ENCODE data around the gene TPX2.

Gene TPX2

DNA sequence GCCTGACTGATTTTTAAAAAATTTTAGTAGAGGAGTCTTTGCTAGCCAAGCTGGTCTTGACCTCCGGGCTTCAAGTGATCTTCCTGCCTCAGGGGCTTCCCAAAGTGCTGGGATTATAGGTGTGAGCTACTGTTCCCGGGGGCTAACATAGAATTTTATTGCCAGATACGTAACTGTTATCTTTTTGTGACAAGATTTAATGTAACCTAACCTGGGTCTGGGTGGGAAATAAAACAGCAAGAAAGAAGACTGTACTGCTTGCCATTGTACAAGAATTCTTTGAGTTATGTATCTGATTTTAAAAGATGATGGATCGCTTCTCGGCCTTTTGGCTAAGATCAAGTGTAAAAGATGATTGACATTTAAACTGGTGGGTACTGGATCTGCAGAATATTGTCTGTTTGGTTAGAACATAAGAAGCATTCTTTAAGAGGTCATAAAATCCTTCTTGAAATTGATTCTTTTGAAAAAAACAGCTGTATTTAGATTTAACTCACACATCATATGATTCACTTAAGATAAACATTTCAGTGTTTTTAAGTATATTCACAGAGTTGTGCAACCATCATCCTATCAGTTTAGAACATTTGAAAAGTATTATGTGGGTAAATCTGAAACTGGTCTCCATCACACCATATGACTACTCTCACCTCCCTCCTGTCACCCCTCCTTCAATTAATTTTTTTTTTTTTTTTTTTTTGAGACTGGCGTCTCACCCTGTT, 21.6 kb downstream of the TPX2 start:
- no peak for DNase-seq (ENCODE audit: low spot score)

DNA sequence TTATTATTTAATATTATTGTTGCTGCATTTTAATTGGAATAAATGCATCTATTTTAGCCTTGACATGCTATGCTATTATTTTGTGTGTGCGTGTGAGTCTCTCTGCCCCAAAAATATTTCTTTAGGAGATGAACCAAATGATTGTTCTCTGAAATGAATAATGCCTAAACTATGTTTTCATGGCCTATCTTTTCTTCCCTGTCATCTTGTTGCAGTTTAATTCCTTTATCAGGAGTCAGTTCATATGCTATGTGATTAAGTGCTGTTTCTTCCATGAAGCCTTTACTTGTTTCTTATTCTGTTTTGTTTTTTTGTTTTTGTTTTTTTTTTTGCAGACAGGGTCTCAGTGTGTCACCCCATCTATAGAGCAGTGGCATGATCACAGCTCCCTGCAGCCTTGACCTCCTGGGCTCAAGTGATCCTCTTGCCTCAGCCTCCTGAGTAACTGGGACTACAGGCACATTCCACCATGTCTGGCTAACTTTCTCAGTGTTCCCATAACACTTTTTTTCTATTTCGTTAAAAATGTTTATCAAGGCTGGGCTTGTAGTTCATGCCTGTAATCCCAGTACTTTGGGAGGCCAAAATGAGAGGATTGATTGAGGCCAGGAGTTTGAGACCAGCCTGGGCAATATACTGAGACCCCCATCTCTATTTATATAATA, 25.7 kb downstream of the TPX2 start:
- no peak for DNase-seq (ENCODE audit: low spot score)

DNA sequence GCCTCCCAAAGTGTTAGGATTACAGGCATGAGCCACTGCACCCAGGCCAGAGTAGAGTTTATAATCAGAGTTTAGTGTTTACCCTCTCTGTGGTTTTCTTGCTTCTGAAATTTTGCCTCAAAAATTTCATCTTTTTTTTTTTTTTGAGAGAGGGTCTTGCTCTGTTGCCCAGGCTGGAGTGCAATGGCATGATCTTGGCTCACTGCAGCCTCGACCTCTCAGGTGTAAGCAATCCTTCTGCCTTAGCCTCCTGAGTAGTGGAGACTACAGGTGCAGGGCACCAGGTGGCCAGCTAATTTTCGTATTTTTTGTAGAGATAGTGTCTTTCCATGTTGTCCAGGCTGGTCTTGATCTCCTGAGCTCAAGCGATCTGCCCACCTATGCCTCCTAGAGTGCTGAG, 28.7 kb downstream of the TPX2 start:
- DNase-seq (ENCODE audit: low spot score) = no peak

DNA sequence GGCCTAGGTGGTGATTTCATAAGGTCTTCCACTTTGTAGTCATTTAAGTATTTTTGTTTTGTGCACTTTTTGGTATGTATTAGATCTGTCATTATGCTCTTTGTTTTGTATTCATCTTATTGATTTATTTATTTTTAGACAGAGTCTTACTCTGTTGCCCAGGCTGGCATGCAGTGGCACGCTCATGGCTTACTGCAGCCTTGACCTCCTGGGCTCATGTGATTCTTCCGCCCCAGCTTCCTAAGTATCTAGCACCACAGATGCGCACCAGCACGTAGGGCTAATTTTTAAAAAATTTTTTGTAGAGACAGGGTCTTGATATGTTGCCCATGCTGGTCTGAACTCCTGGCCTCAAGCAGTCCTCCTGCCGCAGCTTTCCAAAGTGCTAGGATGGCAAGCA, 30.6 kb downstream of the TPX2 start:
- no peak for DNase-seq (ENCODE audit: low spot score)

DNA sequence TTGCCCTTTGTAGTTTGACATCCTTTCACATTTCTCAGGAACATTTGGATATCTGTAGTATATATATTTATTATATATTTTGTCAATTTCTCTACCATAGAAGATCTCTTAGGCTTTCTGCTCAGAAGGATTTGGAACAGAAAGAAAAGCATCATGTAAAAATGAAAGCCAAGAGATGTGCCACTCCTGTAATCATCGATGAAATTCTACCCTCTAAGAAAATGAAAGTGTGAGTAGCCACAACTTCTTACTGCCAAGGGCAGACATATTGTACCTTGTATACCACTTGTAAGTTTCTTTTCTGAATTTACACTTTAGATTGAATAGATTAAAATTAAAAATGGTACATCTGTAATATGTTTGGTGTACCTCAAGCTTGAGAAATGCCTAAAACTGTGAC, 31.2 kb downstream of the TPX2 start:
- DNase-seq (ENCODE audit: low spot score) = no peak

DNA sequence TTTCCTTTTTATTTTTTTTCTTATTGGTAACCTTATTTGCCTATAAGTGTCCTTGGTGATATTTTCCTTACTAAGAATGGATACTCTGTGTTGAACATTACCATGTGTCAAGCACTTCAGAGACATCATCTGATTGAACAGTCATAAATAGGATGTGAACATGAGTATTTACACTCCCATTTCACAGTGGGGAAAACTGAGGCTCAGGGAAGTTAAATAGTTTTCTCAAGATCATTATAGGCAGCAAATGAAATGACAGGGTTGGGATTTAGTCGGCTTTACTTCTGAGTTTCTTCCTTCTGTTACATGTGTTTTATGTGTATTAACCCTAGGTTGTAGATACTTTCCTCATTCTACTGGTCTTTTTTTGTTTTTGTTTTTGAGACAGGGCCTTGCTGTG, 35.3 kb downstream of the TPX2 start:
- DNase-seq (ENCODE audit: low spot score) = no peak

DNA sequence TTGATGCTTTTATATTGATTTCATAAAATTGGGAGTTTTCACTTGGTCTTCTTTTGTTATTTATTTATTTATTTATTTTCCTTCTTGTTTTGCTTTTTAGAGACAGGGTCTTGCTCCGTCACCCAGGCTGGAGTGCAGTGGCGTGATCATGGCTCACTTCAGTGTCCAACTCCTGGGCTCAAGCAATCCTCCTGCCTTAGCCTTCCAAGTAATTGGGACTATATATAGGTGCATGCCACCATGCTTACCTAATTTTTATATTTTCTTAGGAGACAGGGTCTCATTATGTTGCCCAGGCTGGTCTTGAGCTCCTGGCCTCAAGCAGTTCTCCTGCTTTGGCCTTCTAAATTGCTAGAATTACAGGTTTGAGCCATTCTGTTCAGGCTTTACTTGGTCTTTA, 41.7 kb downstream of the TPX2 start:
- no peak for DNase-seq (ENCODE audit: low spot score)

DNA sequence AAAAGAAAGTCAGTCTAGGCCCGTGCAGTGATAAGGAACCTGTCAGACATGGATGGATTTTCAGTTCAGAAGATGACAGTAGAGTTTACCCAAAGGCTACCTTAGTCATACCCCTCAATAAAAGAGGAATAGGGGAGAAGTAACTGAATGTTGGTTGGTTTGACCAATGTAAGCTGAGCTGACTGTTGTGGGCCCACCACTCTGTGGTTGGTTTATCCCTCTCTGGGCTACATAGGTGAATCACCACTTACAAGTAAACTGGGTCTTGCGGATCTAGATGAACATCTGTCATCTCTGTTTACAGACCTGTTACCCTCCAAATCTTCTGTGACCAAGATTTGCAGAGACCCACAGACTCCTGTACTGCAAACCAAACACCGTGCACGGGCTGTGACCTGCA, 42.9 kb downstream of the TPX2 start:
- no peak for DNase-seq (ENCODE audit: low spot score)

DNA sequence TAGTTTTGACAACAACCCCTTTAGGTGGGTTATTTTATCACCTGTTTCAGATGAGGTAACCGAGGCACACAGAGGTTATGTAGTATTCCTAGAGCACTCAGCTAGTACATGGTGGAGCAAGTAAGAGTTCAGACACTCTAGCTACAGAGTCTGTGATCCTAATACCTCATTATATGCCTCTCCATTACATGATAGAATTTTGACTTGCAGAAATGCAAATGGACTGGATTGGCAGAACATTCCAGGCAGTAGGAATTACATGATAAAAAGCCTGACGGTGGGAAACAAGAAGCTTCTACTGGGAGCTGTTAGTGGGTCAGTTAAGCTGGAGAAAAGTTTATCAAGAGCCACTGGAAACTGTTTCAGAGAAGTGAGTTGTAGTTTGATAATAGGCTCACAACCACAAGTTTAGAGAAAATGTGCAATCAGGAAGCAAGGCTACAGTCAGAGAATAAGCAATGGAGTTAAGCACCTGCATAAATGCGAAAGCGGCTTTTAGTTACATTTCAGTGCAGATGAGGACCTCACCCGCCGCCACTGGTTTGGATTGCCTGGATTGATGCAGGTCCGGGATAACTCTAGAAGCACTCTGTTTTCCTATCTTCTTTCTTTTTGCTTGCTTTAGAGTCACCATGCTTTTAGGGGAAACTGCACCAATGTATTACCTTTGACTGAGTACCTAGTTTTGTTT, 45.4 kb downstream of the TPX2 start:
- no peak for DNase-seq (ENCODE audit: low spot score)

DNA sequence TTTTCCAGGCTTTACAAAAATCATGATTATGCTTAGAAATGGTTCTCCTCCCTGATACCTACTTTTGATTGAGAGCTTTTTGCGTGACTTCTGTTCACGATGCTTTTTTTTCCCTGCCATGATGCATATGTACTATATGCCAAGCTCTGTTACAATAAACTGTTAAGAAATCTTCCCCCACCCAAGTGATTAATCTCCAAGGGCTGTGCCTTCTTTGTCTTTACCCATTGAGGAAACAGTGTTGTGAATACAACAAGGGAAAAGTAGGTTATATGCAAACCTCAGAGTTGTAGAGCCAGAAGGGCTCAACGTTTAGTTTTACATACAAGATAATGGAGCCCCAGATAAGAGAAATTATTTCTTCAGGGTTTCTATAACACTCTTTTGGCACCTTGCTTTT, 46.0 kb downstream of the TPX2 start:
- DNase-seq (ENCODE audit: low spot score) = no peak

DNA sequence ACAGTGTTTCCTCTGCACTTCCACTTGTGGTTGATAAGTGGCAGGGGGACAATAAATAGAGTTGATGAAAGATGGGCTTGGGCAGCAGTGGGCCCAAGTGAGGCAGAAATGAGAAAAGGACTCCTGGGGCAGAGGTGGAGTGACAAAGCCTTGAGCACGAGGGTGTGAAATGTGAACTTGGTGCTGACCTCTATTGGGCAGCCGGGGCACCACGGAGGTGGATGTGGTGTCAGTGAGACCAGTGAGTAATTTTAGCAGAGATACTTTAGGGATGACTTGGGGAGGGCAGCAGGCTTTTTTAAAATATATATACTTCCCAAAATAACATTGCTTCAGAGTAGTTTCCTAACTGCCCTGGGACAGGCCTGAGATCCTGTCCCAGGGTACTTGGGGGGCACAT, 49.5 kb downstream of the TPX2 start:
- DNase-seq (ENCODE audit: low spot score) = no peak

DNA sequence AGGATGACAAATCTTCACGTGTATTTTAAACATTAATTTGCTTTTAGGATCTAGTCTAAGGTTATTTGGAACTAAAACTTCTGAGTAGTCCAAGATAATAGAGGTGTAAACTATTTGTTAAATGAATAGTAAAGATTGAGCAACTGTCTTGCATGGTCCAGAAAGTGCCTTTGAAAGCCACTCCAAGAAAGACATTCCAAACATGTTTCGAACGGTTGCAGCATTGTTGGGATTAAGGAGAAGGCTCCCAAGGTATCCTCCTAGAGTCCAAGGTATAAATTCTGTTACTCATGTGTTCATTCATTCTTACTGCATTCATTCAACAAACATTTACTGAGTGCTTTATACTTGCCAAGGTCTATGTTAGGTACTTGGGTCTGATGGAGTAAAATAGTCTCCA, 51.3 kb downstream of the TPX2 start:
- no peak for DNase-seq (ENCODE audit: low spot score)

DNA sequence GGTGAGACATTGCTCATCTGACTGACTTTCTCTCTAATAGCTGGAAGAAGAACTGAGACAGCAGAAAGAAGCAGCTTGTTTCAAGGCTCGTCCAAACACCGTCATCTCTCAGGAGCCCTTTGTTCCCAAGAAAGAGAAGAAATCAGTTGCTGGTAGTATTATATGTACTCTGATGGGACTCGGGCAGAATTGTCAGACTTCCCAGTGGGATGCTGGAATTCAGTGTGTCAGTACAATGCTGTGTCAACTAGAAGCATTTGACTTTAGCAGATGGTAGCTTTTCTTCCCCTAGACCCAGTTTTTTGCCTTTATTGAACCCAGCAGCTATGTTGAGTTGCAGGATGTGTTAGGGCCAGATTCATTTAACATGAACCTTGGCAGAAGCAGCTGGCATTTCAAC, 58.3 kb downstream of the TPX2 start:
- DNase-seq (ENCODE audit: low spot score) = no peak

DNA sequence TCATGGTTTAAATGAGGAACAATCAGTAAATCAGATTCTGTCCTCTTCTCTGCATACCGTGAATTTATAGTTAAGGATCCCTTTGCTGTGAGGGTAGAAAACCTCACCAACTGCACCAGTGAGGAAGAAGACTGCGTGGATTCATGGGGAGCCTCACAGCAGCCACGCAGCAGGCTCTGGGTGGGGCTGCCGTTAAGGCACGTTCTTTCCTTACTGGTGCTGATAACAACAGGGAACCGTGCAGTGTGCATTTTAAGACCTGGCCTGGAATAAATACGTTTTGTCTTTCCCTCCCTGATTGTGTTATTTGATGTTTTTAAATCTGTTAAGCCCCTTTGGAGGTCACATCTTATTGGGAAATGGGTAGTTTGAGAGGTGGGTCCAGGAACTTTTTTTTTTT, 62.4 kb downstream of the TPX2 start:
- no peak for DNase-seq (ENCODE audit: low spot score)

DNA sequence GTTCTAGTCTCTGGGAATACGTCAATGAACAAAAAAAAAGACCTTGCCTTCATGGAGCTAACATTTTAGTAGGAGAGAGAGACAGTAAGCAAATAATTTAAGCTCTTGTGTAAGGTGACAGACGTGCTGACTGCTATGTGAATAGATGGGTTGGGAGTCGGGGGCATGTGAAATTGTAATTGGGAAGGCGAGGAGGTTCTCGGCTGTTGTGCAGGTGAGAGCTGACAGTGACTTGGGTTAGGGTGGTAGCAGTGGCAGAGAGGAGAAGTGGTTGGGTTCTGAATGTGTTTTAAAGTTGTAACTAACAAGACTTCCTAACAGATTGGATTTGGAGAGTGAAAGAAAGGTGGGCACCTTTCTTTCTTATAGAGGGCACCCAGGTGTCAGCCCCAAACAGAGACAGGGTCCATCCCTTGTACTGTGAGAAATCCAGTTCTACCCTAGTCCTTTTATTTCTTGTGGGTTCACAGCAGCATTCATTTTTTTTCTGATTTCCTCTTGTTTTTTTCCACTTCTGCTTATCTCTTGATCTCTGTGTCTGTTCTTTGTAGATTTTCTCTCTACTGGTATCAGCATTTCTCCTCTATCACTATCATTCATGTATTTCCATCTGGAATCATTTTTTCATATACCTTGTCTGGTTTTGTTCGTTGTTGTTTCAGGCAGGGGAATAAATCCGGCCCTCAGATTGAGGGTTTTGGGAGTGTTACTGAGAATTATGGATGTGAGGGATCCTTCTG, 64.6 kb downstream of the TPX2 start:
- DNase-seq (ENCODE audit: low spot score) = no peak

DNA sequence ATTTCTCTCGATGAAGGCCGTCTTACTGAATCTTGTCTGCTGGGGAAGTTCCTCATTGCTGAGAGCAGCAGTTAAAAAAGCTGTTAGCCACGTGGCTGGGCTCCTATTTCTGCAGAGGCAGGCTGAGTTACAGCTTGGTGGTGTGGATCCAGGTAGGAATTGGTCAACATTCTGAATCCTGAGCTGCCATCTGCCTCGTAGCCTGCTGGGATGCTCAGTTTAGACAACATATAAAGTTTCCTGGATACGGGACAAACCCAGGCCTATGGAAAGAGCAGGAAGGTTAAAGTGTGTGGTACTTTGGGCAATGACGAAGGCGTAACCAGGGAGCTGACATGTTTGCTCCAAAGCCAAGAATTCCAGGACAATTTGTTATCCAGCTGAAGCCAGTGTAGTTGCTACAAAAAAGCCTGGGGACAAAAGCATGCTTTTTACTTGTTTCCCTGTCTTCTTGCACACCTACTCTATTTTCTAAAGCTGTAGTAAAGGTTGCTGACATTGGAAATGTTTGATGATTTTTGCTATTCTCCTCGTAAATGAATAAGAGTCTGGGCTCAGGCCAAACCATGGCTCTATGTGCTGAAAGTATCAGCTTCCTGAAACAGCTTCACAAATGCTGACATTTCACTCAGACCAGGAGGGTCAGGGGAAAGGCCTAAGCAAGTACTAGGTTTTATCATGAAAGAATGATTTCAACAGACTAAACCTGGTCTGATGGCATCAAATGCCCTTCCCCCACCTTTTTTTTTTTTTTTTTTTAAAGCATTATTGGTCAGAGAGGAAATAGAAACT, 67.7 kb downstream of the TPX2 start:
- no peak for DNase-seq (ENCODE audit: low spot score)

DNA sequence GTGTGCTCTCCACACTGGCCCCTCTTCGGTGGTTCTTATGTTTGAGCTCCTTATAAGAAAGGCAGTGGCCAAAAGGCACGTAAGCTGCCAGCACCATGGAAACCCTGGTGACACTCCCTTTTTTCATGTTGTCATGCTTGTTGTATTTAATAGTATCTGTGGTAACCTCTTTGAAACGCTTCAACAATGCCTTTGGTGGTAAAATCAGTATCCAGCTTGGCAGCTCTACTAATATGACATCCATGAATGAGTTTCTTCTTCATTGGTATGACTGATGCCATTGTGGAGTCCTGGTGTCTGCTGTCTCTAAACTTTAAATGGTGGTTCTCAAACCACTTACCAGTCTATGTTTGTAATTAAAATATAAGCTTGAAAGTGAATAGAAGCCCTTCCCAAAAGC, 69.4 kb downstream of the TPX2 start:
- DNase-seq (ENCODE audit: low spot score) = no peak

DNA sequence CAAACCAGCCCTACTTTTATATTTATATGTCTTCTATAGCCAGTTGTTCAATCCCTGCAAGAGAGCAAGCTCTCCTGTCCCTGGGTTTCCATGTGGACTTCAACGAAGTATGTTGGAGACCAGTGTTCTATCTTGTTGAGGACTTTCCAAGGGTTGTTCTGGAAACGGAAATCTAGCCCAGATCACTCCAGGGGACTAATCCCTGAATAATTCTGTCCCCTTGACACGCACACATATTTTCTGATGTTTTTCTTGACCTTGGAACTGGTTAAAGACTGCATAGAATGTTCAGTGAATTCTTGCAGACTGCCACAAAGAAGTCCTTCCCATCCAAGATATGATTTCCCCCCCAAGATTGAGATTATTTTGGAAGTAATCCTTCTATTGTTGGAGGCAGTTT, 70.6 kb downstream of the TPX2 start:
- DNase-seq (ENCODE audit: low spot score) = no peak

DNA sequence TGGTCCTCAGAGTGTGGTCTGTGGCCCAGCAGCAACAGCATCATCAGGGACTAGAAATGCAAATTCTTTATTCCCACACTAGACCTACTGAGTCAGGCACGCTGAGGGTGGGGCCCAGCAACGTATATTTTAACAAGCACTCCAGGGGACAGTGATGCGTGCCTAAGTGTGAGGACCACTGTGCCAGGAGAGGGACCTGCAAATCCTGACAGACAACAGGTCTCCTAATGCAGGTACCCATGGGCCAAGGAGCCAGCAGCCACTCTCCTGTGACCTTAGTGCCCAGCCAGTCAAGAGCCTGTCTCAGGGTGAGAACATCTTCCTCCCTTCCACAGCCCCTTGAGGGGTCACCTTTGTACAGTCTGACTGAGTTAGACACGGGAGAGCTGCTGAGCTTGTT, 72.1 kb downstream of the TPX2 start:
- DNase-seq (ENCODE audit: low spot score) = no peak

DNA sequence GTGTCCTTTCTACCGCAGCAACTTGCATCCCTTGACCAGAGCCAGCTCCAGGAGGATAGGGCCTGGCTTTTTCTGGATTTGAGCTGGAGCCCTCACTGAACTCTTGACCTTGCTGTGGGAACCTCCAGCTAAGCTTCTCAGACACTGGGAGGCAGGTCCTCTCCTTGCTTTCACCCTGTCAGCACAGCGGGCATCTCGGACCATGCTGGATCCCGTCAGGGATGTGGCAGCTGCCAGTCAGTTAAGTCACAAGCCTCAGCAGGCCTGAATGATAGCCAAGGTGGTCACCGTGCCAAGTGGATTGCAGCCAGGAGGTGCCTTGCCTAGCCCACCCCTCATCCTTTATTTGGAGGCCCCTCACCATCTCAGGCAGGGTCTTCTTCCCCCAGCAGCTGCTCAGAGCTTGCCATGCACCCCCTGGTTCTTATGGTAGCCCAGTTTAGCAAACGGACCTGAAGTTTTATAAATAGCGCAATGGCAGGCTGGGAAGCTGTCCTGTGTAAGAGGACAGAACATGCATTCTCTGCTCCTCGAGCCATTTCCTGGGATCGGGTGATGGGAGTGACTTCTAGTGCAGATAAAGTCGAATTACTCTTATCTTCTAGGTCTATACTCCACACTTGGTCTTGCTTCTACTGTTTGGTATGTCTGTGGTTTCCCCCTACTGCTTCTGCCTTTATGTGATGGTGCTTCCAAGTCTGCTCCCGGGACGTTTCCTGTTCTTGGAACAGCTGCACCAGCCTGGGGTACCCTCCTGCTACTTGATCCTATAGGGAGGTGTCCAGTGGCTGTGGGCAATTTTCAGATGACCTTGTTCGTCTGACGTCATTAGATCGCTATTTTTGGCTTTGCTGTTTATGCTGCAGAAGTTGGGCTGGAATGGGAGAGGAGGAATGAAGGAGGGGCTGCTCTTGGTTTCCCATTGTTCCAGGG, 73.0 kb downstream of the TPX2 start:
- DNase-seq (ENCODE audit: low spot score) = no peak

DNA sequence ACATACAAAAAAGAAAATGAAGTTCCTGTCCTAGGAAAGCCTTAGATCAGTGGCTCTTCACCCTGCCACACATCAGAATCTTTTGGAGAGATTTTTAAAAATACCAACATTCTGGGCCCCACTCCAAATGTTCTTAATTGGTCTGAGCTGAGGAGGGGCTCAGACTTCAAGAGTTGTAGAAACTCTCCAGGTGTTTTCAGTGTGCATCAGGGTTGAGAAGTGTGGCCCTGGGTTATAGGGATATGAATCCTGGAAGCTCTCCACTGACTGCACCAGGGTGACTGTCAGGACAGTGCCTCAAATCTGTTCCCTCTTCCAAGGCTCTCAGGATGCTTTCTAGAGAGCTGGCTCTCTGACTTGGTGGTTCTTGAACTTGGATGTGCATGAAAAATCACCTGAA, 74.5 kb downstream of the TPX2 start:
- no peak for DNase-seq (ENCODE audit: low spot score)
